GM18526 (cell line): Measurements from ENCODE around the gene ATP5PO.

Experiments
- POLR2A ChIP-seq: IDR thresholded peaks from 3 replicates; pipeline ENCODE4 v1.6.1; 2011; ENCODE audit not compliant: insufficient read length; ENCODE audit errors: extremely low read depth

Gene ATP5PO

GRCh38 chr21:33914188-33914587 lies 1.4 kb downstream of the ATP5PO start:
- TF ChIP-seq POLR2A, result no peak

GRCh38 chr21:33909756-33910155 lies 5.8 kb downstream of the ATP5PO start:
- TF ChIP-seq POLR2A, result no peak

- TF ChIP-seq POLR2A, result no peak
These were observed 6.8 kb downstream of the ATP5PO start for GRCh38 chr21:33908760-33909159.

- no peak for TF ChIP-seq POLR2A
These were observed 11.6 kb downstream of the ATP5PO start for GRCh38 chr21:33904041-33904440.

GRCh38 chr21:33902349-33902748 lies 13.3 kb downstream of the ATP5PO start:
- no peak for TF ChIP-seq POLR2A

- TF ChIP-seq POLR2A, result no peak
These were observed 14.0 kb downstream of the ATP5PO start for GRCh38 chr21:33901412-33902288.

- TF ChIP-seq POLR2A, result no peak
These were observed 16.4 kb downstream of the ATP5PO start for GRCh38 chr21:33899199-33899598.

GRCh38 chr21:33898586-33898985 lies 17.0 kb downstream of the ATP5PO start:
- no peak for TF ChIP-seq POLR2A

GRCh38 chr21:33897739-33898138 lies 17.9 kb downstream of the ATP5PO start:
- TF ChIP-seq POLR2A, result no peak

GRCh38 chr21:33897098-33897497 lies 18.5 kb downstream of the ATP5PO start:
- TF ChIP-seq POLR2A, result no peak

GRCh38 chr21:33896691-33897090 lies 18.9 kb downstream of the ATP5PO start:
- TF ChIP-seq POLR2A, result no peak

GRCh38 chr21:33895356-33895755 lies 20.2 kb downstream of the ATP5PO start:
- no peak for TF ChIP-seq POLR2A

GRCh38 chr21:33894736-33895288 lies 20.8 kb downstream of the ATP5PO start:
- no peak for TF ChIP-seq POLR2A

- no peak for TF ChIP-seq POLR2A
These were observed 21.7 kb downstream of the ATP5PO start for GRCh38 chr21:33893917-33894316.

- TF ChIP-seq POLR2A, result no peak
These were observed 22.8 kb downstream of the ATP5PO start for GRCh38 chr21:33892853-33893252.

GRCh38 chr21:33890187-33890586 lies 25.4 kb downstream of the ATP5PO start:
- no peak for TF ChIP-seq POLR2A

- no peak for TF ChIP-seq POLR2A
These were observed 29.3 kb downstream of the ATP5PO start for GRCh38 chr21:33886321-33886720.
